HepG2 (cell line): ENCODE measurements around the gene GH2. TPM values are rescaled to one million over a fixed set of nuclear protein-coding genes. Genes with fewer than 3 reads are reported as not detected.

Experiments
- ATF1 ChIP-seq: IDR thresholded peaks from 2 replicates; pipeline ENCODE4 v1.6.1; 2016; ENCODE audit warnings: mild to moderate bottlenecking, control low read depth
- BCL3 ChIP-seq: sonication (generic); formaldehyde crosslinking; IDR thresholded peaks from 2 replicates; pipeline ENCODE4 v1.5.1; 2020; ENCODE audit warnings: mild to moderate bottlenecking, missing genetic modification reagents, moderate library complexity
- FOXK2 ChIP-seq: fragments of 450-650 bp; IDR thresholded peaks from 2 replicates; pipeline ENCODE4 v1.6.1; 2016
- IKZF1 ChIP-seq: fragments of 450-650 bp; IDR thresholded peaks from 2 replicates; pipeline ENCODE4 v1.7.1; 2016
- MAFK ChIP-seq, 2 experiments: IDR thresholded peaks in 1 of 2; conservative IDR thresholded peaks in 1 of 2; 2 replicates each; pipeline ENCODE4 v1.6.1; 2011; ENCODE audit warnings: improper control_type of control experiment in 2 of 2, low read length in 2 of 2
- MTF2 ChIP-seq: sonication (generic); formaldehyde crosslinking; IDR thresholded peaks from 2 replicates; pipeline ENCODE4 v1.5.0; 2020; ENCODE audit warnings: missing genetic modification reagents, borderline replicate concordance
- MZF1 ChIP-seq: sonication (generic); formaldehyde crosslinking; IDR thresholded peaks from 2 replicates; pipeline ENCODE4 v1.8.1; 2023; ENCODE audit warnings: mild to moderate bottlenecking, missing genetic modification reagents, borderline replicate concordance
- NFKBIZ ChIP-seq: IDR thresholded peaks from 2 replicates; pipeline ENCODE4 v1.6.1; 2018; ENCODE audit warnings: missing genetic modification reagents, missing compliant biosample characterization
- POLR2A ChIP-seq, 2 experiments: IDR thresholded peaks; 2 replicates each; pipeline ENCODE4 v1.6.1; 2011; ENCODE audit warnings: low read depth in 2 of 2, low read length in 2 of 2, mild to moderate bottlenecking in 1 of 2, moderate library complexity in 1 of 2; ENCODE audit not compliant: insufficient read depth in 1 of 2
- REST ChIP-seq, 2 experiments: IDR thresholded peaks; 2 replicates each; pipeline ENCODE4 v1.6.1; 2011 to 2012; ENCODE audit warnings: low read length in 2 of 2, borderline replicate concordance in 1 of 2, low read depth in 1 of 2, mild to moderate bottlenecking in 1 of 2, moderate library complexity in 1 of 2
- SKIL ChIP-seq: sonication (generic); formaldehyde crosslinking; IDR thresholded peaks from 2 replicates; pipeline ENCODE4 v1.8.0; 2022; ENCODE audit warnings: missing genetic modification reagents, mild to moderate bottlenecking, moderate library complexity, borderline replicate concordance
- TFE3 ChIP-seq: IDR thresholded peaks from 2 replicates; pipeline ENCODE4 v1.6.1; 2016
- ZBTB10 ChIP-seq: sonication (generic); formaldehyde crosslinking; IDR thresholded peaks from 2 replicates; pipeline ENCODE4 v1.4.0; 2020; ENCODE audit warnings: missing genetic modification reagents, borderline replicate concordance
- ZBTB37 ChIP-seq: sonication (generic); formaldehyde crosslinking; IDR thresholded peaks from 2 replicates; pipeline ENCODE4 v1.4.0; 2020; ENCODE audit warnings: mild to moderate bottlenecking, missing genetic modification reagents
- ZNF362 ChIP-seq: sonication (generic); formaldehyde crosslinking; IDR thresholded peaks from 2 replicates; pipeline ENCODE4 v1.4.0; 2020; ENCODE audit warnings: missing genetic modification reagents, mild to moderate bottlenecking, borderline replicate concordance
- ZNF761 ChIP-seq: sonication (generic); formaldehyde crosslinking; conservative IDR thresholded peaks from 2 replicates; pipeline ENCODE4 v1.4.0; 2020; ENCODE audit warnings: mild to moderate bottlenecking, missing genetic modification reagents
- polyA plus RNA-seq, 8 experiments: library from polyadenylated mRNA; depleted of rRNA in 3 of 8; stranded (reverse) in 7 of 8; unstranded in 1 of 8; fragments of >200 nt; fragmentation: Illumina TruSeq in 4 of 8; extraction: Trizol in 4 of 8; gene quantifications; 2 replicates each; pipeline versions ENCODE4 v1.2.1 to v1.2.3, GENCODE V29; 2011 to 2016; ENCODE audit warnings: low read depth in 4 of 8, missing spikeins in 1 of 8, mixed read lengths in 1 of 8; ENCODE audit not compliant: insufficient read depth in 1 of 8
- total RNA-seq, 5 experiments: library from RNA; depleted of rRNA; stranded (reverse); fragments of >200 nt; fragmentation: Illumina TruSeq; extraction: Trizol; gene quantifications; 2 replicates each; pipeline ENCODE4 v1.2.3, GENCODE V29; 2016; ENCODE audit warnings: low read depth in 1 of 5

GH2 gene
- total and polyA plus RNA-seq, 2 of the 13 experiments (the other 11 are each of a cell fraction or from before 2014, with no cell fraction given), result not detected

- no peak for TF ChIP-seq TFE3 (CRISPR knock-in tag)
- TF ChIP-seq SKIL (CRISPR knock-in tag), result no peak
- TF ChIP-seq ZBTB10 (CRISPR knock-in tag), result no peak
- TF ChIP-seq IKZF1, result no peak
- peak; percentile 46; the same call in 1 of the 2 replicates for TF ChIP-seq BCL3 (CRISPR knock-in tag)
- TF ChIP-seq REST (IDR thresholded peaks at IDR 0.05; ENCODE audit: borderline replicate concordance in 1 of 2, low read depth in 1 of 2, low read length in 2 of 2), result no peak
- no peak for TF ChIP-seq NFKBIZ
- no peak for TF ChIP-seq MZF1
- no peak for TF ChIP-seq ZBTB37 (CRISPR knock-in tag)
- no peak for TF ChIP-seq ZNF362
- no peak for TF ChIP-seq ATF1 (CRISPR knock-in tag)
- TF ChIP-seq FOXK2, result no peak
- TF ChIP-seq MTF2 (CRISPR knock-in tag), result 0 out of 2 replicates have a peak, but pooled peaks have one; percentile 35
- no peak for TF ChIP-seq ZNF761
- no peak for TF ChIP-seq MAFK (conservative IDR thresholded peaks at IDR 0.05 in 1 of 2, IDR thresholded peaks at IDR 0.05 in 1 of 2; ENCODE audit: low read length in 2 of 2)
- TF ChIP-seq POLR2A (IDR thresholded peaks at IDR 0.05; ENCODE audit: insufficient read depth in 1 of 2, low read depth in 2 of 2, low read length in 2 of 2), result no peak
Observed at GRCh38 chr17:63854709-63855108, 27.0 kb downstream of the GH2 start (continued).
